Ramos (cell line): Measurements from ENCODE around the gene GALNT14.
"Not testable (repeated sequence)": the region's sequence is repeated elsewhere in the genome, so short reads cannot be mapped to it uniquely, and the experiment has no call there.

Source experiments
- in situ Hi-C: fragments of 300-500 bp; cut with MboI; formaldehyde crosslinking; loops from one replicate; pipeline ENCODE4 v1.14.3; 2022; ENCODE audit warnings: low sequenced_read_pairs; ENCODE audit not compliant: unreplicated experiment

The GALNT14 gene, protein sequence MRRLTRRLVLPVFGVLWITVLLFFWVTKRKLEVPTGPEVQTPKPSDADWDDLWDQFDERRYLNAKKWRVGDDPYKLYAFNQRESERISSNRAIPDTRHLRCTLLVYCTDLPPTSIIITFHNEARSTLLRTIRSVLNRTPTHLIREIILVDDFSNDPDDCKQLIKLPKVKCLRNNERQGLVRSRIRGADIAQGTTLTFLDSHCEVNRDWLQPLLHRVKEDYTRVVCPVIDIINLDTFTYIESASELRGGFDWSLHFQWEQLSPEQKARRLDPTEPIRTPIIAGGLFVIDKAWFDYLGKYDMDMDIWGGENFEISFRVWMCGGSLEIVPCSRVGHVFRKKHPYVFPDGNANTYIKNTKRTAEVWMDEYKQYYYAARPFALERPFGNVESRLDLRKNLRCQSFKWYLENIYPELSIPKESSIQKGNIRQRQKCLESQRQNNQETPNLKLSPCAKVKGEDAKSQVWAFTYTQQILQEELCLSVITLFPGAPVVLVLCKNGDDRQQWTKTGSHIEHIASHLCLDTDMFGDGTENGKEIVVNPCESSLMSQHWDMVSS

DNA sequence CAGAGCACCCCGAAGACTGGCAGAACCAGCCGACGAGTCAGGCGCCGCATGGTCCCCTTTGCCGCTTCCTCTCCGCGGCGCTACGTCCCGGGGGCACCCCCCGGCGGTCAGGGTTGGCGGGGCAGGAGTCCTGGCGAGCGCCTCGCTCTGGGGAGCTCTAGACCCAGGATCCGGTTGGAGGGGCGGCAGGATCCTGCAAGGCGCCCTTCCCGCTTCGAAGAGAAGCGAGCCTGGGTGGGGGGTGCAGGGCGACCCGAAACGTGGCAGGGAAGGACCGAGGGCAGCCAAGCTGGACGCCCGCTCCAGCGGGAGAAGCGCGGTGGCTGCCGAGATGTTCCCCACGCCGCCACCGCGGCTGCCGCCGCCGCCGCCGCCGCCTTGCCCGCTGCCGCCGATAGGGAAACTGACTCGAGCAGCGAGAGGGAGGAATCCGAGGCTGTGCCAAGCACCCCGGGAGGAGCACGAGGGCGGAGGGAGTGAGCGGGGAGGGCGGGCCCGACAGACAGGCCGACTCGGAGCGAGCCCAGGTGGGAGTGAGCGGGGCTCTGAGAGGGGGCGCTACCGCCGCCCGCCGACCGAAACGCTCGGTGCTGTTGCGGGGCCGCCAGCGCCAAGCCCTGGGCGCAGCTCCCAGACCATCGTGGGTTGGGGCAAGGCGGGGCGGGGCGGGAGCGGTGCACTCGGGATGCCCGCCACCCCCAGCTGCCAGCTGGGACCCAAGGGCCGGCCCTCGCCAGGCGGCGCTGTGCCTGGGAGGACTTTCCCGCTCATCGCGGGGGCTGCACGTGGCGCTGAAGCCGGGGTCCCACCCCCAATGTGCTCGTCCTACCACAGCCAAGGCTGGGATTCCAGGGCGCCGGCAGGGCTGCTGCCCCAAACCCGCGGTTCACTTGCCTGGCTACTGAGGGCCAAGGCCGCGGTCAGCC, at the start of gene GALNT14:
TSS of gene GALNT14 (minus strand) at position 404 of the 926 bp plus-strand sequence. CDS start at position 50, 354 bp downstream.
- in situ Hi-C loops, result no loop called here

DNA sequence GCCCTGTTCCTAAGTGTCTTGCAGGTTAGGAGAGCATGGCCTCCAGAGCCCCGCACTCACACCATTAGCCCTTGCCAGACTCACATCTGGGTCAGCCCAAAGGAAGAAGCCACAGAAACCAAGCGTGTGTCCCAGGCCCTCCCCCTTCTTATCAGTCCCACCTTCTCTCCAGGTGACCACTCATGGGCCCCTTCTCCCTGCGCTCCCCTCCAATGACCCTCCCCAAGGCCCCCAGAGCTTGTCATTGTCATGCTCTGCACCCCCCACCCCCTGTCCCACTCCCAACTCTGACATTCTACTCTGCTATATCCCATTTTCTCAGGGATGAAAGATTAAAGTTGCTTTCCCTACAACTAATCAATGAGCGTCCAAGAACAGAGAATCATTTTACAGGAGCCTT, 48.9 kb upstream of the GALNT14 start:
- in situ Hi-C loops, result no loop called here

DNA sequence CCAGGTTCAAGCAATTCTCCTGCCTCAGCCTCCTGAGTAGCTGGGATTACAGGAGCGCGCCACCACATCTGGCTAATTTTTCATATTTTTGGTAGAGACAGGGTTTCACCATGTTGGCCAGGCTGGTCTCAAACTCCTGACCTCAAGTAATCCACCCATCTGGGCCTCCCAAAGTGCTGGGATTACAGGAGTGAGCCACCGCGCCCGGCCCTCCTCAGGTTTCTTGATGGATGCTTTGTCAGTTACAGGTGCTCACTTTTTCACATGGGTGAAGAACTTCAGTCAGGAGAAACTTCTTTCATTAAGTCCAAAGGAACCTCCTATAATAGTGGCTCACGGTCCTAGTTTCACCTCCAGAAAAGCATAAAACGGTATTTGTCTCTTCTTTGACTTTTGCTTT, 45.7 kb upstream of the GALNT14 start:
- in situ Hi-C loops, result not testable (repeated sequence)

DNA sequence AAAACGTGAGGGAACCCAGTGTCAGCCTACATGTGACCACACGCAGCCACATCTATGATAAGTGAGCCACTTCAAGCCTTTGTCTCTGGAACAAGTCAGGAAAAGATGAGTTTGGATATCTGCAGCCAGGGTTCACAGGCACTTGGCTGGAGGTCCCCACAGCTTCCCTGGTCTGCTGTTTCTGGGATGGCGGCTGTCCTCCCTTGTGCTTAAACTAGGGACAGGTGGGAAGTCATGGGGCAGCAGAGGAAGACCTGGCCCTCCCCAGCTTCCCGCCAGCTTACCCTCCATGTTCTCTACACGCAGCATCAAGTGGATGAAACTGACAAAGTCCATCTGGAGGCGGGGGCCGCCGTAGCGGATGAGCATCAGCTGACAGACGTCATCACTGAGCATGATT, 38.5 kb upstream of the GALNT14 start:
- in situ Hi-C loops, result no loop called here

DNA sequence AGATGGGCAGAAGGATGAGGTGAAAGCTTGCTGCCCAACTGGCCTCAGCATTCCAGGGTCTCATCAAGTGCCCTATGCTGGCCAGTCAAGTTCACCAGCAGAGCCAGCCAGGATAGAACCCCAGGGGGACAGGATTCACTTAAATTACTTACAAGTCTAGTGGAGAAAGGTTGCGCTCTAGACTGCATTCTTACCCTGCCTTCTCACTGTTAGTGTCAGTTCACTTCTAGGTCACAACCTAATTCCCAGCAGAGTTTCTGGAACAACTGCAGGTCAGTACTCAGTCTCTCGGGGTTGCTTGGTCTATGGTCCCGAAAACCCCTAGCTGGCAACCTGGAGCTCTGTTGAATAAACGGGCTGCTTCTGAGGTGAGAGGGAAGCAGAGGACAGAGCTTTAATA, 32.9 kb upstream of the GALNT14 start:
- in situ Hi-C loops, result loop anchor here (25.0 kb wide), 1 partner anchor 1009 kb away; no protein-coding TSS in a partner anchor

DNA sequence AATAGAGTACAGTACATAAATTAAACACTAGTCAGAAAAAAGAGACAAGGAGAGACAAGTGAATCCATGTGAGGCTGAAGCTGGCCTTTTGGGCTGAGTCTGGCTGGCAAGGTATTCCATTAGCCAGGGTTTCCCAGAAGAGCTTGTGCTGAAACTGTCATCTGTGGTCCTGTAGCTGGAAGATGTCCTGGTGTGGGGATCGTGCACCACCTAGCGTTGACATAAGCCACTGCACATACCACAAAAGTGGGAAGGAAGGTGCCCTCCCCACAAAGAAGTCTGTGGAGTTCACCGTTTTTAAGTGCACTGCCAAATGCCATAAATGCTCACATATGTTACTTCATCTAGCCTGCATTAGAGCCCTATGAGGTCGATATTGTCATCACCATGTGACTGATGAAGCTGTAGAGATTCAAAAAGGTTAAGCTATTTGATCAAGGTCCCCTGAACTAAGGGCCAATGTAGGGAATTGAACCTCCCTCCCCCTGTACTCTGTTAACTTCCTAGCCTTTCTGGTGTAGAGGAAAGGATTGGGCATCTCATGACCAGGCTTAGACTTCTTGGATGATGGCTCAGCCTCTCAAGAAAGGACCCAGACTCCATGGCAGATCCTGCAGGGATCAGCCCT, 31.9 kb upstream of the GALNT14 start:
- in situ Hi-C loops, result loop anchor here (25.0 kb wide), 1 partner anchor 1008 kb away; no protein-coding TSS in a partner anchor

DNA sequence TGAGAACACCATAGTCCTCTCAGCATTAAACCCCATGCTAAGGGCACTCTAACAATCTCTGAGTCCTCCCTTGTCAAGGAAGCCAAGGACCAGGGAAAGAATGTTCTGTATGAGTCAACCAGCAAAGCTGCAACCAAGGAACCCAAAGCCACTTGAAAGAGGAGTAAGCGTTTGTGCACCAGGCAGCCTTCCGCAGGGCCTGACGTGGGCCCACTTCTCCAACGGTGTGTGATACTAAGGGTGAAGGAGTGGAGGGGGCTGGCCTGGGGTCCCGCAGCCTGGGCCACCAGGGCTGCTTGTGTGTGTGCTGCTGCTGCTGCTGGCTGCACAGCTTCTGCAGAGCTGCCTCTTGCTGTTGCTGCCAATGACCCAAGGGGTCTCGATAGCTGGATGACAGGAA, 30.1 kb upstream of the GALNT14 start:
- in situ Hi-C loops, result loop anchor here (25.0 kb wide), 1 partner anchor 1006 kb away; no protein-coding TSS in a partner anchor

DNA sequence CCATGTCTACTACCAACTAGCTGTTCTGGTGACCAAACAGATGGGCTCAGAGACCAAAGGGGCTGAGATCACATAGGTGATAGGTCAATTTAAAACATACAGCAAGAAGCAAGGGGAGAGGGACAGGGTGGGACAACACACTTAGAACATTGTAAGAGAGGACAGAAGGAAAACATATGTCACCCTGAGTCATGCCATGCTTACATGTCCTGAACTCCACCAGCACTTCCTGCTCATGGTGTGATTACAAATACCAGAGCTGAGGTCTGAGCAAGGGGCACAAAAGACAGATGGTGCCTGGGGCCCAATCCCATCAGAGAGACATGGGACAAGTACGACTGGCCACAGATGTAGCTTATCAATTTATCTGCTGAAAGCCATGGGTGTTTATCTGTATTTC, 28.7 kb upstream of the GALNT14 start:
- in situ Hi-C loops, result loop anchor here (25.0 kb wide), 1 partner anchor 1005 kb away; no protein-coding TSS in a partner anchor

DNA sequence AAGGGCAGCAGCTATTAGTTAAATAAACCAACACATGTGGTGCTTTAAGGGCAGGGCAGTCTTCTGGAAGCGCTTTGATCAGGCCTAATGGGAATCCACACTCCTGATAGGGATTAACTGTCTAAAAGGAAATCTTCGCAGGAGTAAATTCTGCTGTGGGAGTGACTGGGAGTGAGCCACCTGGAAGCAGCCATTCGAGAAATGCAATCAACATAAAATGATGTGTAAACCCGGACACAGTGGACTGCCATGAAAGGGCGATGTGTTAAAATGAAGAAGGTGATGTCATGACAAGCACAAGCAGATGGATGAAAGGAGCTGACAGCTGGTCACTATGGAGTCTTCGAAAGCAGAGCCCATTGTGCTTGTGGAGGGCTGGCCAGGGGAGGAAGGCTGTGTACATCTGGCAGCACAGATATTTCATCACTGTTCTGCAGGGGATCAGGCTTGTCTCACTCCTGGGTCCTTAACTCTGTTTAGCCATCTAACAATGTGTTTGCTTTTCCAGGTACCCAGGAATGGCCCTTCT, 24.8 kb upstream of the GALNT14 start:
- in situ Hi-C loops, result loop anchor here (25.0 kb wide), 1 partner anchor 1001 kb away; no protein-coding TSS in a partner anchor

DNA sequence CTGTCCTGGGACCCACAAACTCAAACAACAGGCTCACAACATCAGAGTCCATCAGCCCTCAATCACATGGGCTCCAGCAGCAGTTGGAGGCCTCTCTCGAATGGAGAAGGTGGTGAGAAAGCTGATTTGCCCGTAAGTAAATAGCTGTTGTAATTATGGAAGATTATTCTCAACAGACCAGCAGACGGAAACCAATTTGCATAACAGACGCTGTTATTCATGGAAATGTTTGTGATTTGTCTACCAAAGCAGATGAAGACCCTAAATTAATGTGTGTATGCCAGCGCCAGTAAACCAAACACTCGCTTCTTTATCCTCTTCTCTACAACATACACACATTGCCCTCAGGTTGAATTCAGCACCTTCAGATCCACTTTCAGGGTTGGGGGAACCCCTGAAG, 23.4 kb upstream of the GALNT14 start:
- in situ Hi-C loops, result loop anchor here (25.0 kb wide), 1 partner anchor 999 kb away; no protein-coding TSS in a partner anchor

DNA sequence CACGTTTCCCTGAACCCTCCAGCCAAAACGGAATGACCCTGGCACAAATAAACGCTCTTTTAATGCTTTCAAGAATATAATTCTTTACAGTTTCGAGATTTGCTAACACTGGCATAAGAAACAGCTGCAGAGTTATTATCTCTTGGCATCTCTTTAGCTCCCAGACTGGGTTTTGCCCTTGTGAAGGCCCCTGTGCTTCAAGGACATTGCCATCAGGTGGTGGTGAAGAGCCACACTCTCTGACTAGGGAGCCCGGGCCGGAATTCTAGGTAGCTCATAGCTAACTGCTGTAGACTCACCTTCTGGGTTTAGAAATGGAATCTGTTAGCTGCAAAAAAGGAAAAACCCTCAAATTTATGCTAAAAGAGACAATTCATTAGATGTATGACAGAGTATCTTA, 13.3 kb upstream of the GALNT14 start:
- in situ Hi-C loops, result loop anchor here (25.0 kb wide), 1 partner anchor 989 kb away; no protein-coding TSS in a partner anchor

DNA sequence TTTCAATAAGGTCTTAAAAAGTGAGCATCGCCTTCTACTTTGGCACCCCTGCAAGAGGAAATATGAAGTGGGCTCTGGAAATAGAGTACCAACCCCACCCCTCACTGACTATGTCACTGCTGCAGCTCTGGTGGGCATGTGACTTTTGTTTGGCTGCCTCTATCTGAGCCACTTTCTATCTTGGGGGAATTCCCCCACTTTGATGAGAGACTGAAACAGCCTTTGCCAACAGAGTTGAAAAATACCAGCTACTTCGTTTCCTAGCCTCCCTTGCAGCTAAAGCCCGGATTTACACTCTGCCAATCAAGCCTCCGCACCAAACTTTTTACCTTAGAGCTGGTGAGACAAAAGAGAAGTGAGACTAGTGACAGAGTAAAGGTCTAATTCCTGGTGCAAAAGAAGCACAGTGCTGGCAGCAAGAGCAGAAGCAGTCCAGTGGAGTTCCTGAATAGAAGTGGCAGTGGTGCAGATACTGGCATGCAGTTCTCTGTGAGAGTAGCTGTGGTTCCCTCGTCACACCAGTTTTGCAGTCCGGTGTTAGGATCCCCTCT, 12.0 kb upstream of the GALNT14 start:
- in situ Hi-C loops, result loop anchor here (25.0 kb wide), 1 partner anchor 988 kb away; no protein-coding TSS in a partner anchor

DNA sequence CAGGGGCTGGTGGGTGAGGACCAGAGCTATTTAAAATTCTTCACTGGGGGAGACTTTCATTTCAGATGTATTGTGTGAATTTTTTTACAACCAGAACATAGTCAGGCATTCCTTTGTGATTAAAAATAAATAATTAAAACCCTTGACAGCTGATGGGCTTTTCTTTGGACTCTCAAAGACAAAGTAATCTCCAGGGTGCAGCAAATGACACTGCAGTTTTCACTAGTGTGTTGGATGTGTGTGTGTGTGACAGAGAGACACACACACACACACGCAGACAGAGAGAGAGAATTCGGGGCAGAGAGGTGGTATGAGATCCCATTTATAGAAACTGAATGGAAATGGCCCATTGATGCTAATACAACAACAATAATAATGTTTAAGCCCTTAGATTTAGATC, 10.3 kb upstream of the GALNT14 start:
- in situ Hi-C loops, result no loop called here

DNA sequence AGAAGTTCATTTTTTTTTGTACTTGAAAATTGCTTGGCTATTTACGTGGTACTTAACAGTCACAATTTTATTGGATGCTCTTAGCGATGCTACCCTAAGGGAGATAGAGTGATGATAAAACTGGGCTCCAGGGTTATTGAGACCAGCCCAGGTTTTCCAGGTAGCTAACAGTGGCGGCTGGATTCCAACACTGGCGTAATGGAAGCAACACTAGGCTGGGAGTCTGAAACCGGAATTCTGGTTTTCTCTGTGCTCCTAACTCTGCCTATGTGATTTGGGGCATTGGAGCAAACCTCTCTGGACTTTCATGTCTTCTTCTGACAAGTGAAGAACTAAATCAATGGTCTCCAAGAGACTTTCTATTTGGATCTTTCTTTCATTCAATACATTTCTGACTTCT, 9.4 kb upstream of the GALNT14 start:
- in situ Hi-C loops, result no loop called here

DNA sequence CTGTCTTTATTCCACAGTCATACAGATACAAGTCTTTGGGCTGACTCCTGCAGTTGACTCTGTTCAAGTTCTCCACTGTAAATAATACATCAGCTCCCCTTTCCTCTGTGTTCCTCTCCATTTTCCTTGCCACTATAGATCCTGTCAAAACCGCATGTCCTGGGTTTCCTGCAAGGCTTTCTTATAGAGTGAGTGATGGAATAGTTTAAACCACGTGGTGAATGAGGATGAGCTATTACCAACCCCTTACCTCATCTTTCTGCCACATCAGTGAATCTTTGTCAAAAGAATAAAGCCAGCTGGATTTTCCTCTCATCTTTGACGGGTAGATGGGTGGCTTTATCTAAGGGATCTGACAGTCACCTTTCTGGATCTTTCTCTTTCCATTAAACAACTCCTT, 3.9 kb upstream of the GALNT14 start:
- in situ Hi-C loops, result no loop called here

DNA sequence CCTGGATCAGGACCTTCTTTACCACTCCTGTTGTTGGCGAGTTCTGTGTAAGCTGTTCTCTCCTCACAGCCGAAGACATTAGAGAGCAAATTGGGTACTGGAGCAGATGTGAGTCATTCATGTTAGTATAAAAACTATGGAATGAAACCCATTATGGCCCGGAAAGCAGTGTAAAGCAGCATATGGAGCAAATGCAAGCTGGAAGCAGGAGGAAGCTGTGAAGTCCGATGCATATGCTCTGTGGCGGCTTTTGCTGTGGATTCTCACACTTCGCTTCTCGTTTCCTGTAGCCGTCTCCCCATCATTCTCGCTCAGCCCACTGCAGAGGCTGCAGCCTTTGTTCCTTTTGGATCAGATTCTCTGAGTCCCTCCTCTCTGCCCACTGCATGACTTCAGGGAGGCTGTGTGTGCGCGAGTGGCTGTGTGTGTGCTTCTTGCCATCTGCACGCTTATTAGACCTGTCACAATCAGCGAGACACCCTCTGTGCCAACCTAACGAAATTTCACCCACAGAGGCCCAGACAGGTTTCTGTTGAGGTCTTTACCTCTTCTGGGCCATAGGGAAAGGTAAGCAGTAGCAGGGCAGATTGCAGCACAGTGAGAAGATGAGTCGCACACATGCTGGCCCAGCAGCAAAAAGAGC, 3.3 kb upstream of the GALNT14 start:
- in situ Hi-C loops, result no loop called here

DNA sequence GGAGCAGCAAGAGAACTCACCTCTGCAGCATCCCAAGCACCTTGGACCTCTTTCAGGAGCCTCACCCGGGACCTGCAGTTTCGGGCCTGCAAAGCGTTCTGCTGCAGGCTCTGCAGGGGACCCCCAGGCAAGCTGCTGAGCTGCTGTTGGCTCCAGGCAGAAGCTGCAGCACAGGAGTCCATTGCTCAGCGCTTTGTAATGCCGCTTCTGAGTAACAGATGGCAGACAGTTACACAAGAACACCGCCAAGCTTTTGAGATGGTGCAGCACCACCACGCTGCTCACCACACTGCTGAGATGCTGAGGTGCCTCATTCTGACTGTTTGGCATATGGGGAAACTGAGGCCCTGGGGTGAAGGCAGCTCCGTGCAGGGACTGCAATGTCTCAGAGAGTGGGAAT, 1.9 kb upstream of the GALNT14 start:
- in situ Hi-C loops, result no loop called here

DNA sequence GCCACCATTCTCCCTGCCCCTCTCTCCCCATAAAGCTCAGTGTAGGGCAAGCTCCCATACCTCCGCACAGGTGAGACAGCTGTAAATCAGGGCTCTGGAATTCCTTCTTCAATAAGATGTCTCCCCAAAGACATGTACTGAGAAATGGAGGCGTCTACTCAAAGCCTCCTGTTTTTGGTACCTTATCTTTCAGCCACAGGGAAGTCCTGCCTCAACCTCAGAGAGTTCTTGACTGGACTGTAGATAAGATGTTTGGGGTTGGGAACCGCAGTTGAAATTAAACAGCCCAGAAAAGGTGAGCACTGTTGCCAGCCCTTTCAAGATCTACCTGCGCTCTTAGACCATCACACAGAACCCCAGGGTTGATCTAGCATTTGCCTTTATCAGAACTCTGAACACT, 1.4 kb upstream of the GALNT14 start:
- in situ Hi-C loops, result no loop called here
